Measurements from ENCODE around the gene LBX1.

LBX1 gene

GRCh38 chr10:101182936-101183335, 46.3 kb downstream of the LBX1 start:
- Histone ChIP-seq H3K9me3 (ENCODE audit: control insufficient read depth, insufficient read depth, low read length) (no peaks in the 10 kb centered on the region; the same call in 1 of the 2 replicates), H3K9ac (ENCODE audit: low read depth, low read length) (no peak overlapping the region), H3K36me3 (ENCODE audit: insufficient read depth, low read length) (no peaks in the 10 kb centered on the region), H3K4me1 (ENCODE audit: insufficient read depth, low read length) (peaks cover 8% of the 10 kb centered on the region)

Data from ES-I3 (cell line).